ENCODE results near the gene MED16.
"Not testable (repeated sequence)": the region's sequence is repeated elsewhere in the genome, so short reads cannot be mapped to it uniquely, and the experiment has no call there.

The MED16 gene

GRCh38 chr19:885536-886224 is 7.3 kb downstream of the MED16 start:
- DNase-seq = no peak

GRCh38 chr19:884420-885211 is 8.4 kb downstream of the MED16 start:
- no peak for DNase-seq

- DNase-seq = peak in 1 of 2 experiments; percentile 5
Measured at GRCh38 chr19:883661-884211, 9.3 kb downstream of the MED16 start.

- no peak for DNase-seq
Measured at GRCh38 chr19:882871-883497, 10.0 kb downstream of the MED16 start.

- no peak for DNase-seq
Measured at GRCh38 chr19:881385-882071, 11.5 kb downstream of the MED16 start.

GRCh38 chr19:879711-880438 is 13.1 kb downstream of the MED16 start:
- no peak for DNase-seq

- DNase-seq = not testable (repeated sequence)
Measured at GRCh38 chr19:878751-879561, 14.0 kb downstream of the MED16 start.

- not testable (repeated sequence) for DNase-seq
Measured at GRCh38 chr19:877992-878660, 14.9 kb downstream of the MED16 start.

- no peak for DNase-seq
Measured at GRCh38 chr19:876780-877314, 16.1 kb downstream of the MED16 start.

GRCh38 chr19:876089-876488 is 16.9 kb downstream of the MED16 start:
- DNase-seq = no peak

GRCh38 chr19:875265-875879 is 17.6 kb downstream of the MED16 start:
- DNase-seq = no peak

- DNase-seq = no peak
Measured at GRCh38 chr19:873561-874041, 19.4 kb downstream of the MED16 start.

- DNase-seq = no peak
Measured at GRCh38 chr19:873084-873483, 19.9 kb downstream of the MED16 start.

- DNase-seq = no peak
Measured at GRCh38 chr19:872266-872951, 20.6 kb downstream of the MED16 start.

- DNase-seq = no peak
Measured at GRCh38 chr19:871446-872265, 21.3 kb downstream of the MED16 start.

GRCh38 chr19:870963-871401 is 22.0 kb downstream of the MED16 start:
- no peak for DNase-seq

- DNase-seq = no peak
Measured at GRCh38 chr19:870314-870713, 22.7 kb downstream of the MED16 start.

All from cerebellar nuclear complex (tissue), 1 donor.